KMS-11 (cell line): Measurements from ENCODE around the gene DLG2.

Experiments used
- H2AFZ ChIP-seq: fragments of 200-600 bp; sonication (generic); 2 replicates; pipeline ENCODE4 v1.6.1; 2016; ENCODE audit warnings: antibody characterized with exemption, mixed run types, low read depth
- H3K27ac ChIP-seq: fragments of 200-600 bp; sonication (generic); 2 replicates; pipeline ENCODE4 v1.6.1; 2016; ENCODE audit warnings: mild to moderate bottlenecking, mixed run types
- H3K27me3 ChIP-seq: fragments of 200-600 bp; sonication (generic); 2 replicates; pipeline ENCODE4 v1.6.1; 2017; ENCODE audit warnings: mild to moderate bottlenecking, low read depth, mixed run types, moderate library complexity; ENCODE audit not compliant: insufficient read depth
- H3K36me3 ChIP-seq: fragments of 200-600 bp; sonication (generic); 2 replicates; pipeline ENCODE4 v1.6.1; 2017; ENCODE audit warnings: mild to moderate bottlenecking, mixed run types; ENCODE audit not compliant: insufficient read depth
- H3K4me1 ChIP-seq: fragments of 200-600 bp; sonication (generic); 2 replicates; pipeline ENCODE4 v1.6.1; 2016; ENCODE audit warnings: mild to moderate bottlenecking, low read depth, mixed run types; ENCODE audit not compliant: poor library complexity, severe bottlenecking
- H3K4me2 ChIP-seq: fragments of 200-600 bp; sonication (generic); 2 replicates; pipeline ENCODE4 v1.7.0; 2016; ENCODE audit warnings: mild to moderate bottlenecking, mixed run types
- H3K4me3 ChIP-seq: fragments of 200-600 bp; sonication (generic); IDR thresholded peaks from 2 replicates; pipeline ENCODE4 v1.6.1; 2017; ENCODE audit warnings: low read depth, low read length, mixed read lengths; ENCODE audit not compliant: insufficient read depth
- H3K79me2 ChIP-seq: fragments of 200-600 bp; sonication (generic); 2 replicates; pipeline ENCODE4 v1.6.1; 2016; ENCODE audit warnings: low read depth, mixed run types; ENCODE audit not compliant: insufficient read depth
- H3K9ac ChIP-seq: fragments of 200-600 bp; sonication (generic); 2 replicates; pipeline ENCODE4 v1.6.1; 2016; ENCODE audit warnings: mild to moderate bottlenecking, mixed run types
- H4K20me1 ChIP-seq: fragments of 200-600 bp; sonication (generic); 2 replicates; pipeline ENCODE4 v1.6.1; 2016; ENCODE audit warnings: mild to moderate bottlenecking, mixed run types; ENCODE audit not compliant: insufficient read depth
- TF ChIP-seq, protein P1 (sequence below): fragments of 200-600 bp; sonication (generic); conservative IDR thresholded peaks from 2 replicates; pipeline ENCODE4 v1.6.1; 2017; ENCODE audit warnings: low read depth, mild to moderate bottlenecking, antibody characterized with exemption, low read length, moderate library complexity, mixed read lengths

The DLG2 gene

DNA sequence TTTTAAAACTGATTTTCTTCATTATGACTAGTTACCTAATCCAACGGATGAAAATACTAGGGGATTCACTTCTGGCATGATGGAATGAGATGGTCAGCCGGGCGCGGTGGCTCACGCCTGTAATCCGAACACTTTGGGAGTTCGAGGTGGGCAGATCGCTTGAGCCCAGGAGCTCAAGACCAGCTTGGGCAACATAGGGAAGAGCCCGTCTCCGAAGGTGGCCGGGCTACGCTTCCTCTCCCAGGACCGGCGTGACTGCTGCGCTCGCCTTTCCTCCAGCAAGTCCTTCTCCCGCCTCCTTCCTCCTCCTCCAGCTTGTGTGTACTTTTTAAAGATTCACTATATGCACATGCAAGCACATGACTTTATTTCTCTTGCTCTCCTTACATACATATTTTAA is 1835.6 kb downstream of the DLG2 start:
- no peak overlapping the region for H3K27ac ChIP-seq
- H3K4me3 ChIP-seq = no peak overlapping the region
- no peaks in the 10 kb centered on the region for H3K4me1 ChIP-seq
- no peak overlapping the region for H2AFZ ChIP-seq
- no peak overlapping the region for H3K9ac ChIP-seq
- H4K20me1 ChIP-seq = no peaks in the 10 kb centered on the region
- no peaks in the 10 kb centered on the region for H3K79me2 ChIP-seq
- TF ChIP-seq, protein P1, sequence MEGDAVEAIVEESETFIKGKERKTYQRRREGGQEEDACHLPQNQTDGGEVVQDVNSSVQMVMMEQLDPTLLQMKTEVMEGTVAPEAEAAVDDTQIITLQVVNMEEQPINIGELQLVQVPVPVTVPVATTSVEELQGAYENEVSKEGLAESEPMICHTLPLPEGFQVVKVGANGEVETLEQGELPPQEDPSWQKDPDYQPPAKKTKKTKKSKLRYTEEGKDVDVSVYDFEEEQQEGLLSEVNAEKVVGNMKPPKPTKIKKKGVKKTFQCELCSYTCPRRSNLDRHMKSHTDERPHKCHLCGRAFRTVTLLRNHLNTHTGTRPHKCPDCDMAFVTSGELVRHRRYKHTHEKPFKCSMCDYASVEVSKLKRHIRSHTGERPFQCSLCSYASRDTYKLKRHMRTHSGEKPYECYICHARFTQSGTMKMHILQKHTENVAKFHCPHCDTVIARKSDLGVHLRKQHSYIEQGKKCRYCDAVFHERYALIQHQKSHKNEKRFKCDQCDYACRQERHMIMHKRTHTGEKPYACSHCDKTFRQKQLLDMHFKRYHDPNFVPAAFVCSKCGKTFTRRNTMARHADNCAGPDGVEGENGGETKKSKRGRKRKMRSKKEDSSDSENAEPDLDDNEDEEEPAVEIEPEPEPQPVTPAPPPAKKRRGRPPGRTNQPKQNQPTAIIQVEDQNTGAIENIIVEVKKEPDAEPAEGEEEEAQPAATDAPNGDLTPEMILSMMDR = no peak
- no peak overlapping the region for H3K4me2 ChIP-seq
- H3K36me3 ChIP-seq = no peaks in the 10 kb centered on the region
- no peaks in the 10 kb centered on the region for H3K27me3 ChIP-seq

DNA sequence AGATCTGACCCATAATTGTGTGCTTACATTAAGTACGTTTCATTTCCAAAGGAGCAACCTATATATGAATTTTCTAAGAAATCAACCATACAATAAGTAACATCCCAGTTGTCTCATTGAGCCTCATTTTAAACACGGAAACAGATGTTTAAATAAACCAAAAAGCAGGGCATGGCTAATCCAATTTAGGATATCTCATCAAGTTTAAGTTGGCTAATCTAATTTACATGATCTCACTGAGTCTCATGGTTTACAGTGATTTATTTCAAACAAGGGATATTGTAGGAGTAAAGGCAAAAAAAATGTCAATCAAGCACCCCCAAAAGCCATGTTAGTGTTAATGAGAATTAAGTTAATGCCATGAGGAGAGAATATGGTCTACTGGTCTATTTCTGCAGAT is 1841.2 kb downstream of the DLG2 start:
- Histone ChIP-seq H3K27me3 (no peaks in the 10 kb centered on the region), H2AFZ (no peak overlapping the region), H3K4me2 (no peak overlapping the region), H3K4me1 (no peaks in the 10 kb centered on the region), H3K36me3 (no peaks in the 10 kb centered on the region), H3K4me3 (no peak overlapping the region), H3K27ac (no peak overlapping the region), H3K9ac (no peak overlapping the region), H4K20me1 (no peaks in the 10 kb centered on the region), H3K79me2 (no peaks in the 10 kb centered on the region)
- TF ChIP-seq, protein P1 = no peak

DNA sequence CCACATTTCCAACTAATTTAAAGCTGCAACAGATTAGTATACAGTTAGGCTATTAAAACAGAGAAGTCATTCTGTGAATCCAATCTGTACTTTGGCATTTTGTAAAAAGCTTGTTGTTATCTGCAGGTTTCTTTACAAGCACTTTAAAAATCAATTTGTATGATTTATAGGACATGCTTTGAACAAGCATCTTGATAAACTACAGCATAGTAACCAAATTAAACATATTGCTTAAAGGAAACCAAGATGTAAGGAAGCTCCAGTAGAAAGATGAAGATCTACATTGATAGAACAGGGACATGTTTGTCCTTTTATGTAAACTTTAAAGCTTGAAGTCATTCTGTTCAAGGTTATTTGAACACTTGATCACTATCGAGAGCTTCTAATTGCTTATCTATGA is 1842.7 kb downstream of the DLG2 start:
- H2AFZ ChIP-seq = no peak overlapping the region
- TF ChIP-seq, protein P1 = no peak
- H3K4me3 ChIP-seq = no peak overlapping the region
- no peaks in the 10 kb centered on the region for H3K79me2 ChIP-seq
- H3K4me2 ChIP-seq = no peak overlapping the region
- H3K27me3 ChIP-seq = no peaks in the 10 kb centered on the region
- no peak overlapping the region for H3K9ac ChIP-seq
- H4K20me1 ChIP-seq = no peaks in the 10 kb centered on the region
- H3K36me3 ChIP-seq = no peaks in the 10 kb centered on the region
- H3K27ac ChIP-seq = no peak overlapping the region
- H3K4me1 ChIP-seq = no peaks in the 10 kb centered on the region

DNA sequence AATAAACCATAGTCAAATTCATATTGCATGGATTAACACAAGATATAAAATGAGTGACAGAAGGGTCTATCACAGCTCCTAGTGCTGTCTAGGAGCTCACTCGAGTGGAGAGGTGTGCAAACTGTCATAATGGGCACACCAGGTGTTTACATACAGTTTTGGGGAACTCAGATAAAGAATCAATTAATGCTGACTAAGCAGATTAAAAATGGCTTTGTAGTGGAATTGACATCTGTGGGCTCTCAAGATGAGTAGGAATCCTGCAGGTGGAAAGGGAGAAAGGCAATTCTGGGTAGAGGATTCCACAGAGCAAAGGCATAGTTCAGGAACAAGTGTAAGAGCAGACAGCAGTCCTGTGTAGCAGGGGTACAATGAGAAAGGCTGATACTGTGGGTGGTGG is 1844.8 kb downstream of the DLG2 start:
- Histone ChIP-seq H3K4me1 (no peaks in the 10 kb centered on the region), H3K27ac (no peak overlapping the region), H3K9ac (no peak overlapping the region), H3K27me3 (no peaks in the 10 kb centered on the region), H3K4me3 (no peak overlapping the region), H3K36me3 (no peaks in the 10 kb centered on the region), H2AFZ (no peak overlapping the region), H3K4me2 (no peak overlapping the region), H4K20me1 (no peaks in the 10 kb centered on the region), H3K79me2 (no peaks in the 10 kb centered on the region)
- TF ChIP-seq, protein P1 = no peak

DNA sequence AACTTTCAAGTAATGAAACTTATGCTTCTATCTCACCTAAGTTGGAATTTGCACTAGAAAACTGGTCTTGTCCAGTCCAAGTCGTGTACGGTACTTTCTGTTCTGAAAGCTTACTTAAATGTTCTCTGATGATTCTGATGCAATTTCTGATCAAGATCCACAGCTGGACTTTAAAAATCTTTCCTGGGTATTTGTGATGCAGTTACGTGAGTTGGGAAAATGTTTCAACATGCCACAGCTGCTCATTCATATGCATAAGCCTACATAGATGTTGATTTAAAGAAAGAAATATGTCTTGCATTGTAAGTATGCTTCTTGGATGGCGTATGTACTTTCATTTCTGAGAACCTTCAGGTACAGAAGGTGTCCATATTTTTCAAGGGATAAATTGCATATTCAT is 1847.3 kb downstream of the DLG2 start:
- Histone ChIP-seq H3K9ac (no peak overlapping the region), H3K4me1 (no peaks in the 10 kb centered on the region), H3K4me2 (no peak overlapping the region), H3K4me3 (no peak overlapping the region), H3K27ac (no peak overlapping the region), H3K36me3 (no peaks in the 10 kb centered on the region), H2AFZ (no peak overlapping the region), H4K20me1 (no peaks in the 10 kb centered on the region), H3K27me3 (no peaks in the 10 kb centered on the region), H3K79me2 (no peaks in the 10 kb centered on the region)
- TF ChIP-seq, protein P1 = no peak
